ENCODE results near the gene IMPDH2.
A peak's percentile ranks its signal among the peaks of the same experiment; 100 is the strongest.

Gene IMPDH2

DNA sequence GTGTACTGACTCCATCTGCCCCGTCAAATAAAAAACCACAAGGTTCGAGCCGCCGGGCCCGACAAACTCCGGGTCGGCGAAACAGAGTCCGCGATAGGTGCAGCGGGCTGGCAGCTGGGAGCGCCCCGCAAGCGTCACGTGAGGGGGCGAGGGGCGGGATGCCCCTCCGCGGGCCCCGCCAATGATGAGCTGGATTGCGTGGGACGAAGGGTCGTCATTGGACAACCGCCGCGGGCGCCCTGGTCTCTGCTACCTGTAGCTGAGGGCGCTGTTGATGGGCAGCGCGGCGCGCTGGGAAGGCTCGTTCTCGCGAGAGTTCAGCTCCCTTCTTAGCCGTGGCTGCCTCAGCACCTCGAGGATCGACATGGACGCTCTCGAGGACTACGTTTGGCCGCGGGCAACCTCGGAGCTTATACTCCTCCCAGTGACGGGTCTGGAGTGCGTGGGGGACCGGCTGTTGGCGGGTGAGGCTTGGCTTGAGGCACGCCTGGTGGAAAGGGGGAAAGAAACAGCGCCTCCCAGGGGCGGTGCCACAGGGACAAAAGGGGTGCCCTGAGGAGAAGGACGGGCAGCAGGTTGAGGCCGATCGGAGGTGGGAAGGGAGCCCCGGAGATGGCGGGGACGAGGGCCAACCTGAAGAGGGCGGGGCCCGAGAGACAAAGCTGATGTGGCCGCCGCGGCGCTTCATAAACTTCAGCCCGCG, 22.0 kb downstream of the IMPDH2 start, which contains the start of gene WDR6 (continued):
- TF ChIP-seq, protein P1, sequence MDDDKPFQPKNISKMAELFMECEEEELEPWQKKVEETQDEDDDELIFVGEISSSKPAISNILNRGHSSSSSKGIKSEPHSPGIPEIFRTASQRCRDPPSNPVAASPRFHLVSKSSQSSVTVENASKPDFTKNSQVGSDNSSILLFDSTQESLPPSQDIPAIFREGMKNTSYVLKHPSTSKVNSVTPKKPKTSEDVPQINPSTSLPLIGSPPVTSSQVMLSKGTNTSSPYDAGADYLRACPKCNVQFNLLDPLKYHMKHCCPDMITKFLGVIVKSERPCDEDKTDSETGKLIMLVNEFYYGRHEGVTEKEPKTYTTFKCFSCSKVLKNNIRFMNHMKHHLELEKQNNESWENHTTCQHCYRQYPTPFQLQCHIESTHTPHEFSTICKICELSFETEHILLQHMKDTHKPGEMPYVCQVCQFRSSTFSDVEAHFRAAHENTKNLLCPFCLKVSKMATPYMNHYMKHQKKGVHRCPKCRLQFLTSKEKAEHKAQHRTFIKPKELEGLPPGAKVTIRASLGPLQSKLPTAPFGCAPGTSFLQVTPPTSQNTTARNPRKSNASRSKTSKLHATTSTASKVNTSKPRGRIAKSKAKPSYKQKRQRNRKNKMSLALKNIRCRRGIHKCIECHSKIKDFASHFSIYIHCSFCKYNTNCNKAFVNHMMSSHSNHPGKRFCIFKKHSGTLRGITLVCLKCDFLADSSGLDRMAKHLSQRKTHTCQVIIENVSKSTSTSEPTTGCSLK (tag by site-specific recombination; IDR thresholded peaks at IDR 0.05) = no peak
- TF ChIP-seq ZSCAN5A (tag by site-specific recombination; IDR thresholded peaks at IDR 0.05) (peak; percentile 72; the same call in 1 of the 2 replicates), ZFP69B (tag by site-specific recombination; IDR thresholded peaks at IDR 0.05) (peak; percentile 28; the same call in 1 of the 2 replicates), ZNF146 (tag by site-specific recombination; IDR thresholded peaks at IDR 0.05) (no peak), ZNF792 (tag by site-specific recombination; IDR thresholded peaks at IDR 0.05) (no peak), TRIM28 (IDR thresholded peaks at IDR 0.05; ENCODE audit: borderline replicate concordance, low read length) (no peak), ZBTB20 (tag by site-specific recombination; IDR thresholded peaks at IDR 0.05) (peak; percentile 89), ZNF114 (tag by site-specific recombination; IDR thresholded peaks at IDR 0.05) (no peak), ZNF514 (tag by site-specific recombination; IDR thresholded peaks at IDR 0.05) (no peak), MEIS1 (CRISPR knock-in tag; IDR thresholded peaks at IDR 0.05; ENCODE audit: borderline replicate concordance) (no peak), ZNF175 (tag by site-specific recombination; IDR thresholded peaks at IDR 0.05) (no peak), SP7 (tag by site-specific recombination; IDR thresholded peaks at IDR 0.05) (peak; percentile 84), ZBTB48 (tag by site-specific recombination; IDR thresholded peaks at IDR 0.05) (peak; percentile 40; the same call in 1 of the 2 replicates), ZNF24 (tag by site-specific recombination; IDR thresholded peaks at IDR 0.05) (peak; percentile 9; the same call in 1 of the 2 replicates), KLF16 (tag by site-specific recombination; IDR thresholded peaks at IDR 0.05) (peak; percentile 85; the same call in 1 of the 2 replicates)
- TF ChIP-seq, protein P2, sequence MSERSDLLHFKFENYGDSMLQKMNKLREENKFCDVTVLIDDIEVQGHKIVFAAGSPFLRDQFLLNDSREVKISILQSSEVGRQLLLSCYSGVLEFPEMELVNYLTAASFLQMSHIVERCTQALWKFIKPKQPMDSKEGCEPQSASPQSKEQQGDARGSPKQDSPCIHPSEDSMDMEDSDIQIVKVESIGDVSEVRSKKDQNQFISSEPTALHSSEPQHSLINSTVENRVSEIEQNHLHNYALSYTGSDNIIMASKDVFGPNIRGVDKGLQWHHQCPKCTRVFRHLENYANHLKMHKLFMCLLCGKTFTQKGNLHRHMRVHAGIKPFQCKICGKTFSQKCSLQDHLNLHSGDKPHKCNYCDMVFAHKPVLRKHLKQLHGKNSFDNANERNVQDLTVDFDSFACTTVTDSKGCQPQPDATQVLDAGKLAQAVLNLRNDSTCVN (tag by site-specific recombination; optimal IDR thresholded peaks at IDR 0.05) = peak; percentile 89
- TF ChIP-seq, protein P3, sequence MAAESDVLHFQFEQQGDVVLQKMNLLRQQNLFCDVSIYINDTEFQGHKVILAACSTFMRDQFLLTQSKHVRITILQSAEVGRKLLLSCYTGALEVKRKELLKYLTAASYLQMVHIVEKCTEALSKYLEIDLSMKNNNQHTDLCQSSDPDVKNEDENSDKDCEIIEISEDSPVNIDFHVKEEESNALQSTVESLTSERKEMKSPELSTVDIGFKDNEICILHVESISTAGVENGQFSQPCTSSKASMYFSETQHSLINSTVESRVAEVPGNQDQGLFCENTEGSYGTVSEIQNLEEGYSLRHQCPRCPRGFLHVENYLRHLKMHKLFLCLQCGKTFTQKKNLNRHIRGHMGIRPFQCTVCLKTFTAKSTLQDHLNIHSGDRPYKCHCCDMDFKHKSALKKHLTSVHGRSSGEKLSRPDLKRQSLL (tag by site-specific recombination; IDR thresholded peaks at IDR 0.05) = no peak
- TF ChIP-seq, protein P4, sequence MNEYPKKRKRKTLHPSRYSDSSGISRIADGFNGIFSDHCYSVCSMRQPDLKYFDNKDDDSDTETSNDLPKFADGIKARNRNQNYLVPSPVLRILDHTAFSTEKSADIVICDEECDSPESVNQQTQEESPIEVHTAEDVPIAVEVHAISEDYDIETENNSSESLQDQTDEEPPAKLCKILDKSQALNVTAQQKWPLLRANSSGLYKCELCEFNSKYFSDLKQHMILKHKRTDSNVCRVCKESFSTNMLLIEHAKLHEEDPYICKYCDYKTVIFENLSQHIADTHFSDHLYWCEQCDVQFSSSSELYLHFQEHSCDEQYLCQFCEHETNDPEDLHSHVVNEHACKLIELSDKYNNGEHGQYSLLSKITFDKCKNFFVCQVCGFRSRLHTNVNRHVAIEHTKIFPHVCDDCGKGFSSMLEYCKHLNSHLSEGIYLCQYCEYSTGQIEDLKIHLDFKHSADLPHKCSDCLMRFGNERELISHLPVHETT (tag by site-specific recombination; IDR thresholded peaks at IDR 0.05) = no peak
- TF ChIP-seq, protein P5, sequence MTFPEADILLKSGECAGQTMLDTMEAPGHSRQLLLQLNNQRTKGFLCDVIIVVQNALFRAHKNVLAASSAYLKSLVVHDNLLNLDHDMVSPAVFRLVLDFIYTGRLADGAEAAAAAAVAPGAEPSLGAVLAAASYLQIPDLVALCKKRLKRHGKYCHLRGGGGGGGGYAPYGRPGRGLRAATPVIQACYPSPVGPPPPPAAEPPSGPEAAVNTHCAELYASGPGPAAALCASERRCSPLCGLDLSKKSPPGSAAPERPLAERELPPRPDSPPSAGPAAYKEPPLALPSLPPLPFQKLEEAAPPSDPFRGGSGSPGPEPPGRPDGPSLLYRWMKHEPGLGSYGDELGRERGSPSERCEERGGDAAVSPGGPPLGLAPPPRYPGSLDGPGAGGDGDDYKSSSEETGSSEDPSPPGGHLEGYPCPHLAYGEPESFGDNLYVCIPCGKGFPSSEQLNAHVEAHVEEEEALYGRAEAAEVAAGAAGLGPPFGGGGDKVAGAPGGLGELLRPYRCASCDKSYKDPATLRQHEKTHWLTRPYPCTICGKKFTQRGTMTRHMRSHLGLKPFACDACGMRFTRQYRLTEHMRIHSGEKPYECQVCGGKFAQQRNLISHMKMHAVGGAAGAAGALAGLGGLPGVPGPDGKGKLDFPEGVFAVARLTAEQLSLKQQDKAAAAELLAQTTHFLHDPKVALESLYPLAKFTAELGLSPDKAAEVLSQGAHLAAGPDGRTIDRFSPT (tag by site-specific recombination; IDR thresholded peaks at IDR 0.05) = peak; percentile 88

All from HEK293 (cell line).